ENCODE data around the gene FXYD6.
A peak's percentile ranks its signal among the peaks of the same experiment; 100 is the strongest.
"Not testable (repeated sequence)": the region's sequence is repeated elsewhere in the genome, so short reads cannot be mapped to it uniquely, and the experiment has no call there.

Gene FXYD6

GRCh38 chr11:117814204-117814765 is 62.2 kb downstream of the FXYD6 start:
- Mint-ChIP-seq H3K27ac (ENCODE audit: low read depth) (peak overlapping the region; percentile 86), H3K4me3 (peak overlapping the region; percentile 66), H3K9me3 (no peaks in the 10 kb centered on the region), H3K4me1 (peaks cover 57% of the 10 kb centered on the region), H3K36me3 (ENCODE audit: insufficient read depth) (peaks cover 6% of the 10 kb centered on the region), H3K27me3 (peaks cover 21% of the 10 kb centered on the region)
- DNase-seq (ENCODE audit: low spot score in 2 of 2) (no peak), ATAC-seq (replicated peaks; ENCODE audit: extremely low read depth, poor library complexity, severe bottlenecking) (no peak)

- not testable (repeated sequence) for H3K4me3 Mint-ChIP-seq; H3K36me3 Mint-ChIP-seq (ENCODE audit: insufficient read depth); H3K27ac Mint-ChIP-seq (ENCODE audit: low read depth); ATAC-seq (replicated peaks; ENCODE audit: extremely low read depth, poor library complexity, severe bottlenecking); DNase-seq (ENCODE audit: low spot score in 2 of 2); H3K9me3 Mint-ChIP-seq
- Mint-ChIP-seq H3K4me1 (peaks cover 27% of the 10 kb centered on the region), H3K27me3 (peaks cover 21% of the 10 kb centered on the region)
Measured at GRCh38 chr11:117810056-117810451, 66.4 kb downstream of the FXYD6 start.

GRCh38 chr11:117809236-117810055 is 67.0 kb downstream of the FXYD6 start:
- peak; percentile 60 for ATAC-seq (replicated peaks; ENCODE audit: extremely low read depth, poor library complexity, severe bottlenecking)
- Mint-ChIP-seq H3K4me1 (peaks cover 21% of the 10 kb centered on the region), H3K36me3 (ENCODE audit: insufficient read depth) (no peaks in the 10 kb centered on the region), H3K27ac (ENCODE audit: low read depth) (no peak overlapping the region), H3K9me3 (no peaks in the 10 kb centered on the region), H3K27me3 (peaks cover 21% of the 10 kb centered on the region), H3K4me3 (no peak overlapping the region)
- DNase-seq (ENCODE audit: low spot score in 2 of 2), result no peak

- Mint-ChIP-seq H3K27me3 (peaks cover 21% of the 10 kb centered on the region), H3K36me3 (ENCODE audit: insufficient read depth) (no peaks in the 10 kb centered on the region), H3K27ac (ENCODE audit: low read depth) (no peak overlapping the region), H3K4me3 (no peak overlapping the region), H3K9me3 (no peaks in the 10 kb centered on the region), H3K4me1 (peaks cover 15% of the 10 kb centered on the region)
- no peak for DNase-seq (ENCODE audit: low spot score in 2 of 2)
- no peak for ATAC-seq (replicated peaks; ENCODE audit: extremely low read depth, poor library complexity, severe bottlenecking)
Measured at GRCh38 chr11:117808784-117809183, 67.7 kb downstream of the FXYD6 start.

GRCh38 chr11:117807482-117808327 is 68.8 kb downstream of the FXYD6 start:
- Mint-ChIP-seq H3K27ac (ENCODE audit: low read depth) (no peak overlapping the region), H3K9me3 (no peaks in the 10 kb centered on the region), H3K4me3 (no peak overlapping the region), H3K27me3 (peaks cover 21% of the 10 kb centered on the region), H3K36me3 (ENCODE audit: insufficient read depth) (no peaks in the 10 kb centered on the region), H3K4me1 (peaks cover 7% of the 10 kb centered on the region)
- DNase-seq (ENCODE audit: low spot score in 2 of 2) (peak; percentile 55 to 71), ATAC-seq (replicated peaks; ENCODE audit: extremely low read depth, poor library complexity, severe bottlenecking) (peak; percentile 64)

- Mint-ChIP-seq H3K4me3 (no peak overlapping the region), H3K4me1 (peaks cover 7% of the 10 kb centered on the region), H3K9me3 (no peaks in the 10 kb centered on the region), H3K27ac (ENCODE audit: low read depth) (no peak overlapping the region), H3K36me3 (ENCODE audit: insufficient read depth) (no peaks in the 10 kb centered on the region), H3K27me3 (peaks cover 21% of the 10 kb centered on the region)
- DNase-seq (ENCODE audit: low spot score in 2 of 2), result no peak
- ATAC-seq (replicated peaks; ENCODE audit: extremely low read depth, poor library complexity, severe bottlenecking), result no peak
Measured at GRCh38 chr11:117806846-117807245, 69.6 kb downstream of the FXYD6 start.

- no peak for DNase-seq (ENCODE audit: low spot score in 2 of 2)
- Mint-ChIP-seq H3K4me1 (peaks cover 6% of the 10 kb centered on the region), H3K27me3 (peaks cover 9% of the 10 kb centered on the region), H3K9me3 (no peaks in the 10 kb centered on the region), H3K4me3 (no peak overlapping the region), H3K27ac (ENCODE audit: low read depth) (no peak overlapping the region), H3K36me3 (ENCODE audit: insufficient read depth) (no peaks in the 10 kb centered on the region)
- no peak for ATAC-seq (replicated peaks; ENCODE audit: extremely low read depth, poor library complexity, severe bottlenecking)
Measured at GRCh38 chr11:117805045-117805444, 71.4 kb downstream of the FXYD6 start.

GRCh38 chr11:117803896-117804295 is 72.6 kb downstream of the FXYD6 start:
- Mint-ChIP-seq H3K4me3 (no peak overlapping the region), H3K36me3 (ENCODE audit: insufficient read depth) (no peaks in the 10 kb centered on the region), H3K27ac (ENCODE audit: low read depth) (no peak overlapping the region), H3K4me1 (no peaks in the 10 kb centered on the region), H3K27me3 (peaks cover 13% of the 10 kb centered on the region), H3K9me3 (no peaks in the 10 kb centered on the region)
- DNase-seq (ENCODE audit: low spot score in 2 of 2), result no peak
- no peak for ATAC-seq (replicated peaks; ENCODE audit: extremely low read depth, poor library complexity, severe bottlenecking)

GRCh38 chr11:117799634-117800033 is 76.8 kb downstream of the FXYD6 start:
- peaks cover 43% of the 10 kb centered on the region for H3K27me3 Mint-ChIP-seq
- H3K27ac Mint-ChIP-seq (ENCODE audit: low read depth), result no peak overlapping the region
- peaks cover 6% of the 10 kb centered on the region for H3K4me1 Mint-ChIP-seq
- H3K36me3 Mint-ChIP-seq (ENCODE audit: insufficient read depth), result no peaks in the 10 kb centered on the region
- no peaks in the 10 kb centered on the region for H3K9me3 Mint-ChIP-seq
- DNase-seq (ENCODE audit: low spot score in 2 of 2), result no peak
- H3K4me3 Mint-ChIP-seq, result no peak overlapping the region
- ATAC-seq (replicated peaks; ENCODE audit: extremely low read depth, poor library complexity, severe bottlenecking), result no peak

GRCh38 chr11:117796872-117797529 is 79.5 kb downstream of the FXYD6 start, which contains the start of gene DSCAML1:
DSCAML1 (minus strand) TSS chr11:117797216; CDS start chr11:117797079, 137 bp downstream.
- Mint-ChIP-seq H3K4me3 (peak within 1 kb of the TSS; percentile 66), H3K36me3 (ENCODE audit: insufficient read depth) (no peaks in the 10 kb centered on the region), H3K27ac (ENCODE audit: low read depth) (no peak within 1 kb of the TSS), H3K9me3 (no peaks in the 10 kb centered on the region), H3K27me3 (peaks cover 69% of the 10 kb centered on the region), H3K4me1 (peaks cover 6% of the 10 kb centered on the region)
- ATAC-seq (replicated peaks; ENCODE audit: extremely low read depth, poor library complexity, severe bottlenecking) (peak; percentile 81), DNase-seq (ENCODE audit: low spot score in 2 of 2) (no peak)

- DNase-seq (ENCODE audit: low spot score in 2 of 2) (no peak), ATAC-seq (replicated peaks; ENCODE audit: extremely low read depth, poor library complexity, severe bottlenecking) (no peak)
- H3K27ac Mint-ChIP-seq (ENCODE audit: low read depth), result no peak overlapping the region
- H3K9me3 Mint-ChIP-seq, result no peaks in the 10 kb centered on the region
- H3K27me3 Mint-ChIP-seq, result peaks cover 71% of the 10 kb centered on the region
- peaks cover 6% of the 10 kb centered on the region for H3K4me1 Mint-ChIP-seq
- no peaks in the 10 kb centered on the region for H3K36me3 Mint-ChIP-seq (ENCODE audit: insufficient read depth)
- peak overlapping the region; percentile 53 for H3K4me3 Mint-ChIP-seq
Measured at GRCh38 chr11:117796456-117796871, 80.0 kb downstream of the FXYD6 start.
